Activated T-helper 9 cell treated with anti-CD3 and anti-CD28 coated beads, Interleukin-2, amount 50 U/mL, for 16 hours (primary cell): ENCODE measurements around the gene SLIT2.

Experiments
- DNase-seq: peaks from one replicate; pipeline ENCODE4 v3.0.0-alpha.2; 2020; ENCODE audit warnings: low read depth

SLIT2 gene

DNA sequence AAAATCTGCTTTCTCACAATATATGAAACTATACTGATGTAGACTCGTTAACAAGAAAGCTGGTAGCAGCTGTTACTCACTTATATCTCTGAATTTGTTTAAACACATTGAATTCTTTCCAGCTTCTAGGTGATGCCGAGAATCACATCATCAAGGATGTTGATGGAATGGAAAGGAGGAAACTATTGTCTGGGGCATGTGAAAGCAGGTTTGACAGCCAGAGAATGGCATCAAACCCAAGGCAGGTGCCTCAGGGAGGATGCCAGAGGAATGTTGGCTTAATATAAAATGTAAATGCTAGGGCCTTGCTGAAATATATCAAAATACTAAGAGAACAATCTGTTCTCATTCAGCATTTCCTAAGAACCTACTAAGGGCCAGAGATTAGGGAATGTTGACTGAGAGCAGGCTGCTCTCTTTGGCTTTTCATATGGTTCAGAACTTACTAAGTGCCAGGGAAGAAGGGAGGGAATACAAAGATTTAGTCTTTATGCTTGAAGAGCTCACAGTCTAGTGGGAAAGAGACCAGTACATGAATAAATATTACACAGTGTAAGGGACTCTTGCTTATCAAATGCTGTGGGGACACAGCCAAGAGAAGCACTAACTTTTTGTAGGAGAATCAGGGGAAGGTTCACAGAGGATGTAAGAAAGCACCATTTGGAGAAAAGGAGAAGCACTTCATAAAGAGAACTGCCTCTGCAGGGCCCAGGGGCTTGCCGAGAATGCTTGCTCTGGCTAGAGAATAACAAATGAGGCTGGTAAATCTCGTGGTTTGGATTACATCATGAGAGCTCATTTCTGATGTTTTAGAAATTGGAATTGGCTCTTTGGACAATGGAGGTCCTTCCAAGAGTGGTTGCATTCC, 14.7 kb downstream of the SLIT2 start:
- no peak for DNase-seq

- DNase-seq, result no peak
Observed at GRCh38 chr4:20268028-20268427, 16.3 kb downstream of the SLIT2 start.

- DNase-seq, result no peak
Observed at GRCh38 chr4:20269320-20269719, 17.6 kb downstream of the SLIT2 start.

- no peak for DNase-seq
Observed at GRCh38 chr4:20271950-20272349, 20.2 kb downstream of the SLIT2 start.

DNA sequence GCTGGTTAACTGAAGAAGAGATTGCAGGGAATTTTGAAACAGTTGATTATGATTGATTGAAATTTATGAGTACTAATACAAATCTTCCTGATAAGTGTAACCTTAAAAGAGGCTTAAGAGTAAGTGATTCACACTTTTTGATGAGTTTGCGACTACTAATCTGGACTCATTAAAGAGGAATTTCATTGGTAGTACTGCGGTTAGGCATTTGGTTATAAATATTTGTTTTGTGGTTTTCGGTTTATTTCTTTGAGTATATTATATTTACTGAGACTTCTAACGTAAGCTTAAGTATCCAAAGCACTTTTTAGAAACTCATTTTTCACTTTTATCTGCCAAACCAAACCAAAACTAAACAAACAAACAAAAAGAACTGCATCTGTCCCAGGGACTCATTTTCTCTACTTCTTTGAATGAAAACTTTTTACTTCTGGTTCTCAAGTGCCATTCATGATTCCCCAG, 20.7 kb downstream of the SLIT2 start:
- no peak for DNase-seq

GRCh38 chr4:20273793-20274192, 22.1 kb downstream of the SLIT2 start:
- no peak for DNase-seq

DNA sequence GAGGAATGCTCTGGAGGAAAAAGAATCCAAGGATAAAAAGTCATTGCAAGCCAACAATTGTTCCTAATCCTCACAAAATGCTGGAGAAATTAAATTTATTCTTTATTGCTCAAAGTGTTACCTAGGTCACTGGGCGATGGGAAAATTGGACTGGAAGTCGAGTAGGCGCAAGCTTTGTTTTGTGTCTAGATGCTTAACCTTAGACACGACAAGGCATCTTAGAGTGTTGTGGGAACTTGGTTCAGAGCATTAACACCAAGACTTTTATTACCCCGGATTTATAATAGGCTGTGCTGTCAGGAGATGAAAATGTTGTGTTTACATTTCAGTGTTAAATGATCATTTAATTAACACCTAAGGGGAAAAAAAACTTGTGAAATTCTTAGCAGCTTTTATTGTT, 25.1 kb downstream of the SLIT2 start:
- DNase-seq, result no peak

DNA sequence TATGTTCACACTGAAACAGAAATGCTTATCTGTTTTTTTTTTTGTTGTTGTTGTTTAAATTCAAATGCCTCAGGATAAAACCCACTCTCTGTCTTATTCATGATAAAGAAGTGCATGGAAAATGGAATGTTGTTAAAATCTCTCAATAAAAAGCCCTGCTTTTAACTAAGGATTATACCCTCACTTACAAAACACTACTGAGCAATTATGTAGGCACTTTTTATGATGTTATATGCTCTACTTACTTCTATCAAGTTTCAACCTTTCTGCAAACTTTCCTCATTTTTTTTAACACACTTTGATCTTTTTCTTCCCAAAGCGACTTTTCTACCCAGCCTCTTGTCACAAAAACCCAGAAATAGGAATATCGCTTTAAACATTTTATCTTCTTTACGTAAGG, 26.5 kb downstream of the SLIT2 start:
- DNase-seq, result no peak

DNA sequence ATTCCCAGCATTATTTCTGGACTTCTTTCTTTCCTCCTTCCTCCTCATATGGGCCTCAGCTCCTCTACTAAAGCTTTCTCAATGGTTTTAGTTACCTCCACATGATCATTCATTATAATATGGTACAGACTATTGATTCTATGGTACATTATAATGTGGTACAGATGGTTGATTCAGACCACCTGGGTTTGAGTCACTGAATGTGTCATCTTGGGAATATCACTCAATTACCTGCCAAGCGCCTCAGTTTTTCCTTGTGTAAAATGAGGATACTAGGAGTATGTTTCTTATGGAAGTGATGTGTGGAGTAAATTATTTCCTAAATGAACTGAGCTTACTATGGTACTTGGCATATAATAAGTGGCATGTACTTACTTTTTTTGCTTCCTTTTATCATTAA, 27.7 kb downstream of the SLIT2 start:
- no peak for DNase-seq

- no peak for DNase-seq
Observed at GRCh38 chr4:20281453-20281852, 29.7 kb downstream of the SLIT2 start.

GRCh38 chr4:20283039-20283438, 31.3 kb downstream of the SLIT2 start:
- DNase-seq, result no peak

DNA sequence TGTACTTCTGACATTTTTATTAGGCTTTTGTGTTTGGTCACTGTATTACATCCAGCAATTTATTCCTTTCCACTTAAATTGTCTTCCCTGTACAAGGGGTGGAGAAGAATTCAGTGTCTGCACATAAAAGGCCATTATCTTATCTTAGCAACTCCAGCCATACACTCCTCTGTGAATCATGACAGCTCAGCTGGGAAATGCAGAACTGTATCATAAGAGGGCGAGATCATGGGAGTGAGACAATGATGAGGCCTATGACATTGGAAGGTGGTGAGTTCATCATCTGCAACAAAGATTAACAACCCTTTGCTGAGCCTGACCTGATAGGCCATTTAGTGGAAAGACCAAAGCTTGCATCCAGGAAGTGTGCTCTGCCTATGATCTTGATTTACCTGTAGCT, 33.3 kb downstream of the SLIT2 start:
- no peak for DNase-seq

DNA sequence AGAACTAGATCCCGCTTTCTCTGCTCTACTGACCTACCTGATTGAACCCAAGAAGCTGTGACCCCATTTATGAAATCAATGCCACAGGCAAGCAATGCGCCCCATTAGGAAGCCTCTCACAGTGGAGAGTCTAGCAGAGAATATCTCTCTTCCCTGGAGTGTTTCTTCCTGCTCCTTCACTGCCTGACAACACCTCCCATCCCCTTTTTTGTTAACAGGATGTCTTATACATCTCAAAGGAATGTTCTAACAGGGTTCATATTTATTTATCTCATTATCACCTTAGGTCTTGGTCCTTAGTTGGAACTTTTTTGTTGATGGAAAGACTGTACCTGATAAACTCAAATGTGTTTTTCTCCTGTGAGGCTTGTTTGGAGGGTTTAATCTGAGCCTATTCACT, 35.5 kb downstream of the SLIT2 start:
- DNase-seq, result no peak

- no peak for DNase-seq
Observed at GRCh38 chr4:20288047-20288650, 36.4 kb downstream of the SLIT2 start.

GRCh38 chr4:20288846-20289512, 37.3 kb downstream of the SLIT2 start:
- DNase-seq, result no peak

GRCh38 chr4:20289782-20290181, 38.1 kb downstream of the SLIT2 start:
- DNase-seq, result no peak

GRCh38 chr4:20292739-20293138, 41.0 kb downstream of the SLIT2 start:
- DNase-seq, result no peak

DNA sequence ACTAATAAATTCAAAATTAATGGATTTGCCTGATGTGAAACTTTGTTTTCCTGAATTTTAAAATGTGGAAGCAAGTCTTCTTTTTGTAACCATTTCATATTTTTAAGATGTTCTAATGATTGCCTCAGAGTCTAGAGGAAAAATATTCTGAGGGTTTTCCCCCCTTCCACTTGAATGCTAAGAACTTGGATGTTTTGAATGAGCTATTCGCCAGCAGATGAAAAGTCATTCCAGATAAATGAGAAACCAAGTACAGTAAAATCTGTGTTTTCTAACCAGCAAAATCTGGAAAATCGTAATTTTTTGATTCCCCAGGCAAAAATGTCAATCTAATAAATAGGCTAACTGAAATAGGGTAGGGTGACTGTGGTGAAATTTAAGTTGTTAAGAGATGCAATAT, 45.6 kb downstream of the SLIT2 start:
- no peak for DNase-seq

DNA sequence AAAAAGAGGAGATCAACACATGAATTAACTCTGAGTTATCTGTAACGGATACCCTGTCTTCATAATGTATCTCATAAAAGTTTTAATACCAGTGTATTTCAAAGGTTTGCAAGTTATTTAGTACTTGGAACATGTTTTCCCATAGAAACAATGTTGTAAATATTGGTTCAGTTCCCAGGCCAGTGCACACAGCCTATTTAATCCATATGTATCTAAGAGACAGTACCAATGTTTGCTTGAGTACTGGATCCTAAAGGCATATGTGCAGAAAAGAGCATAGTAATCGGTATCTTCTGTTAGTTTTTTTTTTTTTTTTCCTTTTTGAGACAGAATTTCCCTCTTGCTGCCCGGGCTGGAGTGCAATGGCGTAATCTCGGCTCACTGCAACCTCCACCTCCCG, 46.1 kb downstream of the SLIT2 start:
- no peak for DNase-seq

- DNase-seq, result no peak
Observed at GRCh38 chr4:20298455-20298854, 46.8 kb downstream of the SLIT2 start.

DNA sequence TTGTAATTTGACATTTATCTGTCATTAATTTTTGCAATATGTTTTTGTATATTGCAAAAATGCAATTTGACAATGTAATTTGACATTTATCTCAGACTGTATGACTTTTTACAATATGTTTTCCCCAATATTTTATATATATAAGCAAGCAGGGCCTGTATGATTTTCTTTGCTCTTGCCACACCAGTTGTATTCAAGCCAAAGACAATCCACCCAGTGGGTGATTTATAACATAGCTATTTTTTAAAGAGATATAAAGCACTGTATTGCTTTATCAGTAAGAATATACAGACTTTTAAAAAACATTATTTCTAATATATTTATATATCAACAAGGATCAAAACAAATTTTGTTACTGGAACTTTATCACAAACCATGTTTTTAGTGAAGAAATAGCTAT, 47.3 kb downstream of the SLIT2 start:
- DNase-seq, result no peak

DNA sequence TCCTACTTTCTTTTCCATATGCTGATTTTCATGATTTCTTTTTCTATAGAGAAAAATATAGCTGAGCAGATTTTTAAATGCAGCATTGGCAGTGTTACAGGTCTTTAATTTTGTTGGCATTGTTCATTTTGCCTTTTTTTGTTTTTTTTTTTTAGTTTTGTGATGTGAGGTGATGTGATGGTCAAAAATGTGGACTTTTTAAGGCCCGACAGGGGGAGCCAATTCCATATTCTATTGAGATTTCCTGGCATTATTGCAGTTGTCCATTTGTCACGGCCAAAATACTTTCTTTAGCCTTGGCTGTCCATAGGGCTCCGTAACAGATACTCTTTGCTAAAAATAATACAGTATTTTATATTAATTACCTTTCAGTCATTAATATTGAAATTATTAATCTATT, 47.8 kb downstream of the SLIT2 start:
- no peak for DNase-seq

- DNase-seq, result no peak
Observed at GRCh38 chr4:20301161-20301560, 49.5 kb downstream of the SLIT2 start.
